Esophagus squamous epithelium (tissue), 5 donors: ENCODE results near the gene SEM1. TPM values are rescaled to one million over a fixed set of nuclear protein-coding genes. Genes with fewer than 3 reads are reported as not detected.

ENCODE experiments used
- DNase-seq: peaks from one replicate; lab custom pipeline; 2025; lab: John Stamatoyannopoulos, UW
- H3K27ac ChIP-seq, 4 donors: fragments of 200-600 bp; sonication (generic); one replicate each; pipeline ENCODE4 v1.5.1; 2016 to 2019; ENCODE audit warnings: mild to moderate bottlenecking in 1 of 4
- H3K27me3 ChIP-seq, 4 donors: fragments of 200-600 bp; sonication (generic); 1 replicate in 3 of 4; 2 replicates in 1 of 4; pipeline versions ENCODE4 v1.5.1 to v1.6.0; 2017 to 2021; ENCODE audit warnings: antibody characterized with exemption in 1 of 4
- H3K36me3 ChIP-seq, 3 donors: fragments of 200-600 bp; sonication (generic); one replicate each; pipeline ENCODE4 v1.5.1; 2016 to 2019
- H3K4me1 ChIP-seq, 3 donors: fragments of 200-600 bp; sonication (generic); one replicate each; pipeline ENCODE4 v1.5.1; 2017 to 2019
- H3K4me3 ChIP-seq, 4 donors: fragments of 200-600 bp; sonication (generic); 1 replicate in 3 of 4; 2 replicates in 1 of 4; pipeline ENCODE4 v1.5.1; 2016 to 2019; ENCODE audit warnings: mild to moderate bottlenecking in 2 of 4, moderate library complexity in 1 of 4
- H3K9me3 ChIP-seq, 3 donors: fragments of 200-600 bp; sonication (generic); one replicate each; pipeline ENCODE4 v1.5.1; 2016 to 2019
- CTCF ChIP-seq, 6 experiments: fragments of 450-650 bp in 4 of 6; fragments of 200-600 bp in 2 of 6; sonication (generic) in 2 of 6; IDR thresholded peaks; one replicate each; pipeline ENCODE4 v1.5.1; 2016 to 2019; ENCODE audit warnings: antibody characterized with exemption in 6 of 6, mild to moderate bottlenecking in 4 of 6, moderate library complexity in 4 of 6
- POLR2A ChIP-seq, 4 donors: fragments of 450-650 bp; IDR thresholded peaks; one replicate each; pipeline ENCODE4 v1.6.1; 2017; ENCODE audit warnings: antibody characterized with exemption in 4 of 4, mild to moderate bottlenecking in 4 of 4, moderate library complexity in 3 of 4
- WGBS, 2 donors: methylation state at CpG; one replicate each; pipeline ENCODE4 v1.1.5; 2018; 5-methylcytosine and 5-hydroxymethylcytosine counted together
- intact Hi-C: fragments of 100-400 bp; cut with DNase I; formaldehyde crosslinking; loops from one replicate; pipeline ENCODE4 v1.15.0; 2022
- total RNA-seq, 4 donors: library from RNA; depleted of rRNA; stranded (reverse); fragments of >200 nt; gene quantifications; one replicate each; pipeline ENCODE4 v1.1.0, GENCODE V29; 2016
- donor health status: DM: yes; HTN: yes; CAD: no.

SEM1 gene
- total RNA-seq, 4 donors from 2014 or later = 26.6 to 44.1 (median 35.0) TPM

DNA sequence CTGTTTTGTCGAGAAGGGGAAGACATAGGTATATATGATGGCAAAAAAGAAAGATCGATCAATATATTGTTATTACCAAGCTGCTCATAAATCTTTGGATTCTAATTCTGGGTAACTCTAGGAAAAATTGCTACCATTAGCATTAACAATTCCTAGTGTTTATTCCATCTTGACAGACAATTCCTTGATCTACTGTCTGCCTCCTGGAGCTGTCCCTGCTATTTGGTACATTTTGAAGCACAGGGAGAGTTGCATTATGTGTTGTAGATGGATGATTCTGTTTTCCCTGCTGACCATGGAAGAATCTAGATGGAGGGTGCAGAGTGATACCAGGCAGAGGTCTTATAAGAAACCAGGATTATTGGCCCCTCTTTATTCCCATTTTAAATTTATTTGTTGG is 29.1 kb upstream of the SEM1 start:
- no peaks in the 10 kb centered on the region for H3K9me3 ChIP-seq
- 92 to 96% methylated on average over 2 of the region's 2 CpGs for WGBS, 2 donors
- DNase-seq = no peak
- peaks cover 0 to 79% (median 2%) of the 10 kb centered on the region in 4 donors for H3K27me3 ChIP-seq
- H3K36me3 ChIP-seq = no peaks in the 10 kb centered on the region
- TF ChIP-seq CTCF (IDR thresholded peaks at IDR 0.05) (no peak), POLR2A (IDR thresholded peaks at IDR 0.05) (no peak)
- H3K27ac ChIP-seq = no peak overlapping the region
- H3K4me3 ChIP-seq = no peak overlapping the region
- H3K4me1 ChIP-seq = peaks cover 0 to 5% (median 0%) of the 10 kb centered on the region in 3 donors
- intact Hi-C loops = no loop called here

GRCh38 chr7:96737545-96738050 is 28.0 kb upstream of the SEM1 start:
- peaks cover 0 to 77% (median 2%) of the 10 kb centered on the region in 4 donors for H3K27me3 ChIP-seq
- no peaks in the 10 kb centered on the region for H3K36me3 ChIP-seq
- intact Hi-C loops = no loop called here
- H3K9me3 ChIP-seq = no peaks in the 10 kb centered on the region
- H3K4me1 ChIP-seq = peaks cover 0 to 5% (median 0%) of the 10 kb centered on the region in 3 donors
- no peak for DNase-seq
- TF ChIP-seq CTCF (IDR thresholded peaks at IDR 0.05) (no peak), POLR2A (IDR thresholded peaks at IDR 0.05) (no peak)
- no peak overlapping the region for H3K27ac ChIP-seq
- no peak overlapping the region for H3K4me3 ChIP-seq
- WGBS, 2 donors = 64 to 67% methylated on average over 3 of the region's 3 CpGs

DNA sequence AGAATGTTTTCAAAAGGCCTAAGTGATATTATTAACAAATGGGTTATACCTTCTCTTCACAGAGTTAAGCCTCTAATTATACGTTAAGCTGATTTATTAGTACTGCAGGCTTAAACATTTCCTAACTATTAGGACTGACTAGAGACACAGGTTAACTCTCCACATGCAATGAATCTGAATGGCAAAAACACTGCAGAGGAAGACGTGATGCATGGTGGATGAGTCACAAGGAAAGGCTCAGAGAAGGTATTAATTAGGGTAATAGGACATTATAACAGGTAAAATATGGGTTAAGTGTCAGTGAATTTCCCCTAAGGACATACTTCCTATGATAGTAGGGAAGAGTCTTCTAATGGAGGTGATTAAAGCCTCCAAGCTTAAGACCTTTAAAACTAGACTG is 24.7 kb upstream of the SEM1 start:
- H3K4me1 ChIP-seq = peaks cover 0 to 13% (median 5%) of the 10 kb centered on the region in 3 donors
- no peak overlapping the region for H3K27ac ChIP-seq
- H3K4me3 ChIP-seq = no peak overlapping the region
- 24 to 27% methylated on average over 2 of the region's 2 CpGs for WGBS, 2 donors
- H3K9me3 ChIP-seq = no peaks in the 10 kb centered on the region
- DNase-seq = no peak
- intact Hi-C loops = no loop called here
- TF ChIP-seq POLR2A (IDR thresholded peaks at IDR 0.05) (no peak), CTCF (IDR thresholded peaks at IDR 0.05) (no peak)
- H3K27me3 ChIP-seq = peaks cover 0 to 53% (median 0%) of the 10 kb centered on the region in 4 donors
- H3K36me3 ChIP-seq = no peaks in the 10 kb centered on the region

- no peak for DNase-seq
- 50 to 61% methylated on average over 2 of the region's 2 CpGs for WGBS, 2 donors
- peaks cover 5 to 36% (median 8%) of the 10 kb centered on the region in 3 donors for H3K4me1 ChIP-seq
- H3K4me3 ChIP-seq = no peak overlapping the region
- H3K9me3 ChIP-seq = no peaks in the 10 kb centered on the region
- peaks cover 0 to 7% (median 0%) of the 10 kb centered on the region in 4 donors for H3K27me3 ChIP-seq
- TF ChIP-seq CTCF (IDR thresholded peaks at IDR 0.05) = no peak
- no peak for TF ChIP-seq POLR2A (IDR thresholded peaks at IDR 0.05)
- H3K36me3 ChIP-seq = no peaks in the 10 kb centered on the region
- intact Hi-C loops = no loop called here
- H3K27ac ChIP-seq = peak overlapping the region in 3 of 4 donors; percentile 76 to 84 (median 82)
These were observed 20.2 kb upstream of the SEM1 start for GRCh38 chr7:96729820-96730219.

DNA sequence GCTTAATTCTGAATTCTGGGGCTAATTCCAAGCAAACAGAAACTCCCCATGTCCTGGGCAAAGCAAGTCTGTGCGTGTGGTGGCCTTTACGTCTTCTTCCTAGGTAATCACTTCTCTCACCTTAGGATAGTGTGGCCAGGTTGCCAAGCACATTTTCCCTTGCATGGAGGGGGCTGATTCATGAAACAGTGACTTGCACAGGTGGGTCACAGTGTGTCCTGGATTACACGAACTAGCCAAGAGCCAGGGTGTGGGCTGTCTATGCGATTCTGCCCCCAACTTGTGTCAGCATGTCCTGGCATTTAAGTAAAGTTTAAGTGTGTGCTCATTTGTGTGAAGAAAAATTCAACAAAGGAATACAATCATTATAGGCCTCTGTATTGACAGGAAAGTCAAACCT is 18.5 kb upstream of the SEM1 start:
- DNase-seq = no peak
- H3K4me1 ChIP-seq = peaks cover 0 to 45% (median 8%) of the 10 kb centered on the region in 3 donors
- no peak overlapping the region for H3K4me3 ChIP-seq
- peaks cover 0 to 6% (median 0%) of the 10 kb centered on the region in 4 donors for H3K27me3 ChIP-seq
- H3K9me3 ChIP-seq = no peaks in the 10 kb centered on the region
- peak overlapping the region; percentile 42 to 84 (median 79) for H3K27ac ChIP-seq
- 57 to 69% methylated on average over 4 of the region's 4 CpGs for WGBS, 2 donors
- H3K36me3 ChIP-seq = no peaks in the 10 kb centered on the region
- no peak for TF ChIP-seq CTCF (IDR thresholded peaks at IDR 0.05)
- TF ChIP-seq POLR2A (IDR thresholded peaks at IDR 0.05) = no peak
- intact Hi-C loops = no loop called here
